Measurements from ENCODE around the gene CCNE1.

Gene CCNE1

DNA sequence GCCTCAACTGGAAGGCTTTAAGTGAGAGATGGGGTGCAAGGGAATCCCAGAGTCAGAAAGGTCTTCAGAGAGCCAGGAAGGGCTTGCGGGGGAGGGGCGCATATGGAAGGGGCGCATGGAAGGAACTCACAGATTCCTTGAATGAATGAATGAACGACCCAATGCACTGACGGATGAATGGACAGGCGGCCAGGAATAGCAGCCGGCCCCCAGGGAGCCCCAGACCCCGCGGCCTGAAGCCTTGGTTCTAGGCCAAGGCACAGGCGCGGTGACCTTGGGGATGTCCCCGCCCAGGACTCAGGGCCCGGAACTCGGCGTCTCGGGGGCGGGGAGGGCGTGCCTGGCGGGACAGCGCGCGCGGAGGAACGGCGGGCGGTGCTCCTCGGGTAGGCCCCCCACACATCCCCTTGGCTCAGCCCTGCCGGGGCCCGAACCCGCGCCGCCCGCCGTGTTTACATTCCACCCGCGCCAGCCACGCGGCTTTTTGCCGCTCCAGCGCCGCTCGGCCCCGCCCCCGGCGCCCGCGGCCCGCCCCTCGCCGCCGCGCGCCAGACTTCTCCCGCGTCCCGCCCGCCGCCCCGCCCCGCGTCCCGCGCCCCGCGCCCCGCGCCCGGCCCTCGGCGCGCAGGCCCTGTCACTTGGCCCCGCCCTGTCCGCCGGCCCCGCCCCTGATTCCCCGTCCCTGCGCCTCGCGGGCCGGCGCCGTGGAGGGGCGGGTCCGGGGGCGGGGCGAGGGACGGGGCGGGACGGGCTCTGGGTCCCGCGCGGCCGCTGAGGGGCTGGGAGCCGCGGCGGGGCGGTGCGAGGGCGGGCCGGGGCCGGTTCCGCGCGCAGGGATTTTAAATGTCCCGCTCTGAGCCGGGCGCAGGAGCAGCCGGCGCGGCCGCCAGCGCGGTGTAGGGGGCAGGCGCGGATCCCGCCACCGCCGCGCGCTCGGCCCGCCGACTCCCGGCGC, at the start of gene CCNE1:
Gene CCNE1 (plus strand): TSS at position 867 of the 955 bp plus-strand sequence. CDS start 565 bp downstream, outside the sequence.
- DNase-seq, result peak; percentile 25

DNA sequence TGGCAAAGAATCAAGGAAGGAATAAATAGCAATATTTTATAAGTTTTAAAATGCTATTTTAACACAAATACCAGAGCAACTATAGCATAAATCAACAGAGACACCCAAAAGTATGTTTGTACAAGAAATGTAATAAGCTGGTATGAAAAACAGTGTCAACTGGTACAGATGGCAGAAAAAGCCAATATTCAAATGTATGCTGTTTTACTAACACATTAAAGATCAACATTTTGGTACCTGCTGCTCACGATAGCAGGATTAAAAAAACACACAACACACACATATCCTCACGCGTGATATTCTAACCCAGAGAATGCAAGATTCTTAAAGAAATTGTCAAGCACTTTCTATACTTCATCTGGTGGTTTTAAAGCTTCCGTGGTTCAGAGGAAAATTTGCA, 48.6 kb upstream of the CCNE1 start:
- DNase-seq, result no peak

DNA sequence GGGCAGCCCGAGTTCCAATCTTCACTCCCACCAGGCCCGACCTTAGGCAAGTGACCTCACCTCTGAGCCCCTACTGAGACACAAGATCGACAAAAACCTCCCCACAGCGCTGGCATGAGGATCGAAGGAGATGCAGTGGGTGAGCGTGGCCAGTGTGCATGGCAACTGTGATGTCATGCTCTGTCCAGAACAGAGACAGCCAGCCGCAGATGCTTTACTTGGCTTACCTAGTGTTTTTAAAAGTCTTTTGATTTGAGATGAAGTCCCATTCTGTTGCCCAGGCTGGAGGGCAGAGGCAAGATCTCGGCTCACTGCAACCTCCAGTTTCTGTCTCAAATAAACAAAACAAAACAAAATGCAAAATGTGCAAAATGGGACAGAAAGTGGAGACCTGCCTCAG, 47.4 kb upstream of the CCNE1 start:
- no peak for DNase-seq

DNA sequence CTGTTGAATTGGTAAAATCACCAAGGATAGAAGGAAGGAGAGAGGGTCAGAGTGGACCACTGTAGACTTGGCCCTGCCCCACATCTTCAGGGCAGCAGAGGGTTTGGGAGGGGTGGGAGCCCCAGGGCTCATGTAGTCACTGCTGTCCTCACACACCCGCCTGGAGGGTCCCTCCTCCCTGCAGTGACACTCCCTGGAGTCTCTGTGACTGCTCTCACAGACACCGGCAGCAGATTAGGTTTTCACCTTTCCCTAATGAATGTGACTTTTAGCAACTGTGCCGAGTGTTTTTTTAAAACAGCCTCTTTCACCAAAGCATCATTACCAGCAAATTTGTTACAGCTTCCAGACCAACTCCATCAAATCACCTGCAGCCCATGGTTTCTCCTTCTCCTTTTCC, 45.7 kb upstream of the CCNE1 start:
- no peak for DNase-seq

DNA sequence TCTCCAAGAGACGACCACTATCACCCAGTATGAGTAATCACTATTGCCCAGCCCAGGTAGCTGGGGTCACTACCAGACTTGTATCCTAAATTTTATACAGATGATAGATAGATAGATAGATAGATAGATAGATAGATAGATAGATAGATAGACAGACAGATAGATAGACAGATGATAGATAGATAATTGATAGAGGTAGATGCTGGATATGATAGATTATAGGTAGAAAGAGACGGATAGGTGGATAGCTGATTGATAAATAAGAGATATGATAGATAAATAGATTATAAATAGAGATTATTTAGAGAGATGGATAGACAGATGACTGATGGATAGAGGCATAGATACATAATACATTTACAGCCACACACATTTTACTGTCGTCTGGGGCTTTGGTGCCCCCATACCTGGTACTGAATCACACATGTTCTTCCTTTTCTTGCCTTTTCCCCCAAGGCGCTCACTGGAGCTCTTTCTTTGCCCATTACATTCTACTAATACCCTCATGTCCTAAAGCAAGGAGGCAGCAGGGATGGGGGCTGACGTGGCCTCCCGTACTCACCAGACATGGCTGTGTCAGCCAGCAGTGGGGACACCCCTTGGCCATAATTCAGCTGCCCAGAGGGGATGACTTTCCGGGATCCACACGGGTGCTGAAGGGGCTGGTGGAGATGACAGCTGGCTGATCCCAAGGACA, 44.6 kb upstream of the CCNE1 start:
- DNase-seq, result no peak

DNA sequence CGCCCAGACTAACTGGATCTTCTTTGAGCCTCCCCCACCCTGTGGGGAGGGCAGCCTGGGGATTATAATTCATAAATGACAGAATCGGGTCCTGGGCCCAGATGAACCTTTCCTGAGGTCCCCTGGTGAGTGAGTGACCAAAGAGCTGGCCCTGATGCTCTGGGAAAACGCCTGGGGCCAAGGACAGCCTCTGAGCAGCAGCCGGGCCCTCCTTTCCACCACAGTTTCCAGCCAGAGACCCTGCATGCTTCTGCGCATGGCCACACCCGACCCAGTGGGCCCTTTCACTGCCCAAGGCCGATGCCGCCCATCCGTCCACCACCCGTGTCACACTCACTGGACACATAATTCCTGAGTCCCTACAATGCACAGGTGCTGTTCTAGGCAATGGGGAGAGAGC, 43.6 kb upstream of the CCNE1 start:
- no peak for DNase-seq

DNA sequence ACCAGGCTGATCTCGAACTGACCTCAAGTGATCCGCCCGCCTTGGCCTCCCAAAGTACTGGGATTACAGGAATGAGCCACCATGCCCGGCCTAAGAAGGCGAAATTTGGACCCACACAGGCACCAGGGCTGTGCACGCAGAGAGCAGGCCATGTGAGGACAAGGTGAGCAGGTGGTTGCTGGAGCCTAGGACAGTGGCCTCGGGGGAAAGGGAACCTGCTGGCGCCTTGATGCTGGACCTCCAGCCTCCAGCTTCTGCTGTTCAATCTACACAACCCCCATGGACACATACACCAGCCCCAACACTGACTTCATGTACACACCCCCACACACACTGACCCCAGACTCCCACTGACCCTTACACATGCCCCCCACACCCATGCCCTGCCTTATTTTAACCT, 41.8 kb upstream of the CCNE1 start:
- no peak for DNase-seq

DNA sequence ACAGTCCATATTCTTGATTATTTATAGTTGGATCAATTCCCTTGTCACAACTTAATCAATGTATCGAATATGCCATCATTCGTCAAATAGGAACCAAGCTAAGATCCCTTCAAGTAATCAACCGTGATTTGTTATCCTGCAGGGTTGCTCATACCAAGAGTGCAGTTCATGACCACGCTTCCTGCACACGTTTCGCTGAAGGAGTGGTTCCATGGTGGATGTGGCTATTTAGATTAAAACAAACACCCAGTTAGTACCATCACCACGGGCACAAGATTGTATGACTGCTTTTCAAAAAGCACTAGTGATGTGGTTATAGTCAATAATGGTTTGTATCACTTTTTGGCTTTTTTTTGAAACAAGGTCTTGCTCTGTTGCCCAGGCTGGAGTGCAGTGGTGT, 41.1 kb upstream of the CCNE1 start:
- no peak for DNase-seq

DNA sequence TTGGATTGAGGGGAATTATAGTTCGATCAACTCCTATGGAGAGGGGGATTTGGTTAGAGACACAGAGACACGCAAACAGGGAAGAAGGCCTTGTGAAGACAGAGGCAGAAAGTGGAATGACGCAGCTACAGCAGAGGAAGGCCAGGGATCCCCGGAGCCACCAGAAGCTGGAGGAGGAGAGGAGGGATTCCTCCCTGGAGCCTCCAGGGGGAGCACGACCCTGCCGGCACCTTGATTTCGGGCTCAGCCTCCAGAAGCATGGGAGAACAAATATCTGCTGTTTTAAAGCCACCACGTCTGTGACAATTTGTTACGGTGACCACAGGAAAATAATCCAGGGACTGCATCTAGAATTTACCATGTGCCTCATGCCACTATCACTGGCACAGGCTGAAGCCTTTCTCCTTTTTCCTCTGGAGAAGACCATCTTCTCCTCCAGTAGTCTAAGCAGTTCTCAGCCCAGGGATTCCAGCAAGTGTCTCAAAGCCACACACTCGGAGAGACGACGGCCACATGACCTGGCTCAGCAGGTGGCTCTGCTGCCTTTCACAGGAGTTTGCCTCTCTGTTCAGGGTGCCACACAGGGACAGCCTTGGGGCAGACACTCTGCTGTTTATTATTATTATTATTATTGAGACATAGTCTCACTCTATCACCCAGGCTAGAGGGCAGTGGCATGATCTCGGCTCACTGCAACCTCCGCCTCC, 39.9 kb upstream of the CCNE1 start:
- DNase-seq, result no peak

DNA sequence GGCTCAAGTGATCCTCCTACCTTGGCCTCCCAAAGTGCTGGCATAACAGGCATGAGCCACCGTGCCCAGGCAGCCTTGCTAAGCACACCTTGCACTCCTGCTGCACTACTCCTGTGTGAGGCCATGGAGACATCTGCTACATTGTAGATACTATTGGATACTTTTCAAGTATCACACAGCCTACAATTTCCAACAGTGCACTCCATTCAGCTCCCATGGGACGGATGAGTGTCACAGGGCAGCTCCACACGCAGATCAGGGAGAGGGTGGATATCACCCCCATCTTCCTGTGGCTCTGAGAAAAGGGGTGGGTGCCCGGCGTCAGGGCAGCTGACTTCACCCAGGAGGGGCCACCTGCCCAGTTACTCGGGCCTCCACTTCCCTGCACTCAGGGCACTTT, 39.1 kb upstream of the CCNE1 start:
- DNase-seq, result no peak

DNA sequence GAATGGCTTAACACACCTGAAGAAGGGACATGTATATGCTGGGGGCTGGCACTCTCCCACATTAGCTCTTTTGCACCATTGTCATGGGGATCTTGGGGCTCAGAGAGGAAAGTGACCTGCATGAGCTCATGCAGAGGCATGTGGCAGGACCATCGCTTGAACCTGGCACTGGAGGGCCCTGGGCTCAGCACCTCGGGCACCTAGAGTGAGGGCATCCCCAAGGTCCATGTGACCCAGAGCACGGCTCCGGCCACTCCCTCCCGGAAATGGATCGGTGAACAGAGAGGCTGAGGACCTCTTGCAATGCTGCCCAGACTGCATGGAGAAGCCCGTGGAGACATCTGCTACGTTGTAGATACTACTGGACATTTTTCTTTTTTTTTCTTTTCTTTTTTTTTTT, 38.6 kb upstream of the CCNE1 start:
- DNase-seq, result no peak

DNA sequence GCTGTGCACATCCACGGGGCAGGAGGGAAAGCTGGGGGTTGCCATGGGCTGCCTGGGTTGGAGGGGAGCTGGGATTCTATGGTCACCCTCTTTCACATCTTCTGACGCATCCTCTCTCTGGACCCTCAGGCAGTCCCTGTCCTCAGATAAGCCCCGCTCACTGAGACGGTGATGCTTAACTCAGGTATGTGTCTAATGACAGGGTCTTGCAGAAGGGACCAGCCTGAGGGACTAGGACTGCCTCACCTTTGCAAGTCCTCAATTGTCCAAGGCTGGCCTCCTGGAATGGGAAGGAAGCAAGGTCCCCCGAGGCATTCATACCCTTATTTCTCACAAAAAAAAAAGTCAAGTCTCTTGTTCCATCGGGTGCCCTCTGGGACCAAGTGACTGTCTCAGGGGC, 37.7 kb upstream of the CCNE1 start:
- no peak for DNase-seq

DNA sequence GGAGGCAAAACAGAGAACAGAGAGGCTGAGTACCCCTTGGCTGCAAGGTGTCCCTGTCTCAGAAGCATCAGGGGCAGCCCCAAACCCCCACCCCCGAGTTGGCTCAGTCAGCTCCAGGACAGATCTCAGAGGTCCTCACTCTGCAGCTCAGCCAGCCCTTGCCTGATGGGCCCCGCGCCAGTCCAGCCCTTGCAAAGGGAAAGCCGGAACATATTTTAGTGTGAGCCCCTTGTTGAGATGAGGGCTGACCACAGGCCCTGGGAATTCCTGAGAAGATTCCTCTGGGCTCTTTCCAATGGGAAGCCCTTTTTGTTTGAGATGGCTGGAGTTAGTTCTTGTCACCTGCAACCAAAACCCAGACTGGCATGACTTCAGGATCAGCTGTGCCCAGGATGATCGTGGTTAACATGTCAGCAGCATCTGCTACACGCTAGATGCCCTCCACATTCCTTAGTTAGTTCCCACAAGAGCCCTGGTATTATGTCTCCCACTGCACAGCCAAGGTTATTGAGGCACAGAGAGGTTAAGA, 33.9 kb upstream of the CCNE1 start:
- no peak for DNase-seq

DNA sequence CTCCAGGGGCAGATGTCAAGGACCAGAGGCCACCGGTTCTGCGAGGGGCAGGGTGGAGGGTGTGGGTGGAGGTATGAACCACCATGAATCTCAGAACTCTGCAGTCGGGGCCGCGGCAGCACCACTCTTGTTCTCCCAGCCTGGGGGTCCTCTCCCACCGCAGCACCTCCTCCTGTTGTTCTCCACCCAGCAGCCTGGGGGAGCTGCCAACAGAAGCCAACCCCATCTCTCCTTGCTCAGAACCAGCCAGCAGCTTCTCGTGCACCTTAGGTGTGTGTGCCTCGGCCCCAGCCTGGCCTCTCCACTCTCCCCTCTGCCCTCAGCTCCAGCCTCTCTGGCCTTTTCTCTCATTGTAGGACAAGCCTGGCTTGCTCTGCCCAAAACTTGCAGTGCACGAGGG, 31.9 kb upstream of the CCNE1 start:
- DNase-seq, result no peak

DNA sequence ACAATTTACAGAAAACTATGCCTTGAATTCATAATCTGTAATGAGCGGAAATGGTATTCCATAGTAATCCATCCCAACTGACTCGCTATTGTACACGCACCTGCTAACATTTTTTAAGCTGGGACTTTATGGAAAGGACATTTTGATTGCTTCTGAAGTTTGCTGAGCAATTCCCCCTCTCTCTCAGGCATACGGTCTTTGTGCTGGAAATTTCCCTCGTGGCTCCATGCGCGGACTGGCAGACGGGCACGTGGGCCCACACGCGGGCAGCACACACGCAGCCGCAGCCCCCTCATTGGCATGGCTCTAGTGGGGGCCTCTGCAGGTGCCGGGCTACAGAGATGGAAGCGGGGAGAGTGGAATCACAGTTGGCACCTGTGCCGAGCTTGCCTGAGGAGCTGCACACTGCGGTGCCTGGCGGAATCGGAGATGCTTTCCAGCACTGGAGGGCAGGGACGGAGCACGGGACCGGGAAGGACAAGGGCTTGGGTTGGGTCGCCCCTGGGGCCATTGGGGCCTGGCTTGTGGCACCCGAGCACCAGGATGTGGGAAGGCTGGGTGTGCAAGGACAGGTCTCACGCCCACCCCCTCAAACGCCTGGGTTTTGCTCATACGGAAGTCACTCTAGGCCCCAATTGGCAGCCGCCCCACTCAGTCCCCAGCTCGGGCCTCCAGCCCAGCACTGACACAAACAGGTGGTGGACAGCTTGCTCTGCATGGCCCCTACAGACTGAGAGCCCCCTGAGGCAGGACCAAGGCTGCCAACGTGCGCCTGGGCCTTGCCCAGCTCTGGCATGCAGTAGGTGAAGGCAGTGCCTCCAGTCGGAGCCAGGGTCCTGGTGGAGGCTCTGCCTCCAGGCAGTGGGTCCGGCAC, 30.2 kb upstream of the CCNE1 start:
- DNase-seq, result no peak

DNA sequence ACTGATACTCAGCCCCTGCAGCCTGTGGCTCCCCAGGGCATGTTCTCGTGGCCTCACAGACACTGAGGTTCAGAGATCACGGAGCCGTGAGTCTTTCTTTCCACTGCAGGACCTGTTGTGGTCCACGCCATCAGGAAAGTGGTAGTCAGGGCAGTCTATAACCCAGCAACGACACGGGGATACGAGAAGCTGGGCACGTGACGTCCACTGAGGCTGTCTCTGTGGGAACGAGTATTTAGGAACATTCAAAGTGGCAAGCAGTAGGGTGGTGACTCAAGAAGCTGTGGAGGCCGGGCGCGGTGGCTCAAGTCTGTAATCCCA, 29.6 kb upstream of the CCNE1 start:
- DNase-seq, result no peak

DNA sequence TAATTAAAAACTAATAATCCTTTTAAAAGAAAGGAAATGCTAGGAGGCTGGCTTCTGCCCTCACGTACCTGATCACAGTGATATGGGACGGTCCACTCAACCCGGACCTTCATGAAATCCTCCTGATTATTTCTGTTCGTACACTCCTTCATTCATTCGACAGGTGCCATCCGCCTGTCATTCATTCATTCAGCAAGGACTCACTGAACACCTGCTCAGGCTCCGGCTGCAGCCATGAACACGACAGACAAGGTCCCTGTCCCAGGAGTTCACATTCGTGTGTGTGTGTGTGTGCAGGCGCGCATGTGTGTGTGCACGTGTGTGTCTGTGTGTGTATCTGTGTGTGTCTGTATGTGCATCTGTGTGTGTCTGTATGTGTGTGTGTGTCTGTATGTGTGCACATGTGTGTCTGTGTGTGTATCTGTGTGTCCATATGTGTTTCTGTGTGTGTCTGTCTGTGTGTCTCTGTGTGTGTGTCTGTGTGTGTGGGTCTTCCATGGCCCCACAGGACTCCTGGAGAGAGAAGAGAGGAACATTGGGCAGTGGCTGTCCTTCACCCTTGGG, 28.1 kb upstream of the CCNE1 start:
- no peak for DNase-seq

DNA sequence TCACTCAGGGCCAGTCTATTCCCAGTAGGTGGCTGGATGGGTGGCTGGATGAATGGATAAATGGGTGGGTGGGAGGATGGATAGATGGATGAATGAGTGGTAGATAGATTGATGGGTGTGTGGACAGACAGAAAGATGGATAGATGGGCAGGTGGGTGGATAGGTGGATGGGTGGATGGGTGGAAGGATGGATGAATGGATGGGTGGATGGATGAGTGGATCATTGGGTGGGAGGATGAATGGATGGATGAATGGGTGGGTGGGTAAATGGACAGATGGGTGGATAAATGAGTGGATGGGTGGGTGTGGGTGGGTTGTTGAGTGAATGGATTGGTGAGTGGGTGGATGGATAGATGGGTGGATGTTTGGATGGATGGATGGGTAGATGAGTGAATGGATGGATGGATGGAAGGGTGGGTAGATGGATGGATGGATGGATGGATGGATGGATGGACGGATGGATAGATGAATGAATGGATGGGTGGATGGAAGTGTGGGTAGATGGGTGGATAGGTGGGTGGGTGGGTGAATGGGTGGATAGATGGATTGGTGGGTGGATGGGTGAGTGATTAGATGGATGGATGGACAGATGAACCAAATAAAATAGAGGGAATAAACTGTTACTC, 27.1 kb upstream of the CCNE1 start:
- no peak for DNase-seq

DNA sequence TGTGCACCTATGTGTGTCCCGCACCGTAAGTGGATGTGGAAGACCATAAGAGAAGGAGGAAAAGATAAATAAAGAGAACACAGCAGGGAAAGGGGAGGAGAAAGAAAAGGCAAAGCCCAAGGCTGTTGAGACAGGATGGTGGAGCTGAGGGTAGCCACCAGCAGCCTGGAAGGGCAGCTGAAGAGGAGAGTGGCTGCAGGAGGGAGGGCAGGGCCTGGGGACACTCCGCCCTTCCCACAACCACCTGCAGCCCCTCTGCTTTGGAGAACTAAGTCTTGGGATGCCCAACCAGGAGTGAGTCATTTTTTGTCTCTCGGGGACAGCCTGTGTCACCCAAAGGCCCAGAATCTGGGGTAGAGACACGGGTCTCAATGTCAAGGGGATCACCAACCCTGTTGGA, 26.4 kb upstream of the CCNE1 start:
- DNase-seq, result no peak

DNA sequence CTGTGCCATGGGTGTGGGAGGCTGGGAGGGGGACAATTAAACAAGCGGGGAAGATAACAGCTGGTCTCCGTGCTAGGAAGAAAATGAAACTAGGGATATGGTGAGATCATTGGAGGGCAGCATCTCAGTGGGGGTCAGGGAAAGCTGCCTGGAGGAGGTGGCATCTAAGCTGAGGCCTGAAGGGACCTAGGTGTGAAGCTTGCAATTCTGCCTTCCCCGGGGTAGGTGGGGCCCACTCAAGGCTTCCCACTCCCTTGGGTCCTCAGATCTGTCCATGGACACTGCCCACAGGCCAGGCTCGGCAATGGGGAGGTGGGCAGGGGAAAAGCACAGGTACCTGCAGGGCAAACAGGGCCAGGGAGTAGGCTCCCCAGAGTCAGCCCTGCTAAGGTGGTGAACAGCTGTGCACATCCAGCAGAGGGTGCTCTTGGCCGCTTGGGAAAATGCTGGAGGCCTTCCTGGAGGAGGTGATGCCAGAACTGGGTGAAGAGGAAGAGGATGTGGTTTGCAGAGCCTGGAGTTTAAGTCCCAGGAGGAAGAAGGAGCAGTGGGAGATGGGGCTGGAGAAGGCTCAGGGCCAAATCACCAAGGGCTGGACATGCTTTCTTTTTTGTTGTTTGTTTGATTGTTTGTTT, 25.7 kb upstream of the CCNE1 start:
- no peak for DNase-seq

DNA sequence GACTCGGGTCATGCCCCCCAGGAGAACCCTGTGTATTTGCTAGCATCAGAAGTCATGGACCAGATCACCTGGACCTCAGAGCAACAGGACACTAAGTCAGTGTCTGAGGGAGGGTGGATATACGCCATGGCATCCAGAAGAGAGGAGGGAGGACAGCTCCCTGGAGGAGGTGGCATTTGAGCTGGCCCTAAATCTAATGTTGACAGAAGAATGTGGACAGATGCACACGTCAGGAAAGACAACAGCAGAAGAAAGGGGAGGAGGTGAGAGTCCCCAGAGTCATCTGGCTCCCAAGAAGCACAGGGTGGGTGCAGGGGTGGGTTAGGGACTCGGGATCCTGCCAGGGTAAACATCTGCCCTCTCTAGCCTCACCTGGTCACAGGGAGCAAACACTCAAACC, 24.5 kb upstream of the CCNE1 start:
- no peak for DNase-seq

All from NCI-H1694 (cell line).